Neural crest cell (in vitro differentiated cells): Measurements from ENCODE around the gene PRR5L. TPM values are rescaled to one million over a fixed set of nuclear protein-coding genes. Genes with fewer than 3 reads are reported as not detected.

ENCODE experiments used
- DNase-seq: peaks from one replicate; pipeline ENCODE4 v3.0.0; 2021; ENCODE audit warnings: low read depth, mixed read lengths, low spot score
- H3K27ac Mint-ChIP-seq: one replicate; pipeline ENCODE4 v1.8.0; 2021; ENCODE audit warnings: mild to moderate bottlenecking, mixed read lengths; ENCODE audit not compliant: unreplicated experiment
- H3K27me3 Mint-ChIP-seq: 2 replicates; pipeline ENCODE4 v1.8.0; 2021; ENCODE audit warnings: low read depth, mild to moderate bottlenecking, mixed read lengths
- H3K36me3 Mint-ChIP-seq: 2 replicates; pipeline ENCODE4 v1.8.0; 2021; ENCODE audit warnings: low read depth, mild to moderate bottlenecking, mixed read lengths
- H3K4me1 Mint-ChIP-seq: 2 replicates; pipeline ENCODE4 v1.8.0; 2021; ENCODE audit warnings: mixed read lengths
- H3K4me3 Mint-ChIP-seq: one replicate; pipeline ENCODE4 v1.8.0; 2021; ENCODE audit warnings: mild to moderate bottlenecking, mixed read lengths
- H3K9me3 Mint-ChIP-seq: 2 replicates; pipeline ENCODE4 v1.8.0; 2021; ENCODE audit warnings: mixed read lengths
- CTCF ChIP-seq: fragments of 200-600 bp; sonication (generic); conservative IDR thresholded peaks from 2 replicates; pipeline ENCODE4 v1.5.0; 2021; ENCODE audit warnings: antibody characterized with exemption, mild to moderate bottlenecking
- total RNA-seq: library from RNA; stranded (reverse); gene quantifications from 2 replicates; pipeline ENCODE4 v1.2.1, GENCODE V29; 2021

Gene PRR5L
- total RNA-seq, 1 donor from 2014 or later, result 6.6 TPM

GRCh38 chr11:36376009-36376887 lies 80.2 kb downstream of the PRR5L start:
- Mint-ChIP-seq H3K27me3 (peaks cover 69% of the 10 kb centered on the region), H3K4me1 (peaks cover 42% of the 10 kb centered on the region), H3K27ac (no peak overlapping the region), H3K9me3 (no peaks in the 10 kb centered on the region), H3K4me3 (peak overlapping the region; percentile 93), H3K36me3 (peaks cover 2% of the 10 kb centered on the region)
- no peak for TF ChIP-seq CTCF
- DNase-seq, result no peak

- TF ChIP-seq CTCF, result peak; percentile 69
- Mint-ChIP-seq H3K4me3 (peak overlapping the region; percentile 93), H3K36me3 (peaks cover 2% of the 10 kb centered on the region), H3K27me3 (peaks cover 69% of the 10 kb centered on the region), H3K27ac (no peak overlapping the region), H3K4me1 (peaks cover 41% of the 10 kb centered on the region), H3K9me3 (no peaks in the 10 kb centered on the region)
- DNase-seq, result peak; percentile 58
Observed at GRCh38 chr11:36376888-36377758, 81.0 kb downstream of the PRR5L start.

- H3K4me1 Mint-ChIP-seq, result peaks cover 39% of the 10 kb centered on the region
- peak overlapping the region; percentile 93 for H3K4me3 Mint-ChIP-seq
- H3K27me3 Mint-ChIP-seq, result peaks cover 65% of the 10 kb centered on the region
- H3K36me3 Mint-ChIP-seq, result peaks cover 2% of the 10 kb centered on the region
- H3K9me3 Mint-ChIP-seq, result no peaks in the 10 kb centered on the region
- no peak for TF ChIP-seq CTCF
- no peak overlapping the region for H3K27ac Mint-ChIP-seq
- DNase-seq, result no peak
Observed at GRCh38 chr11:36377759-36378564, 81.9 kb downstream of the PRR5L start.

GRCh38 chr11:36379653-36380052 lies 83.6 kb downstream of the PRR5L start:
- no peak overlapping the region for H3K4me3 Mint-ChIP-seq
- no peak for DNase-seq
- peaks cover 34% of the 10 kb centered on the region for H3K4me1 Mint-ChIP-seq
- H3K27me3 Mint-ChIP-seq, result peaks cover 49% of the 10 kb centered on the region
- TF ChIP-seq CTCF, result no peak
- H3K36me3 Mint-ChIP-seq, result peaks cover 2% of the 10 kb centered on the region
- no peak overlapping the region for H3K27ac Mint-ChIP-seq
- H3K9me3 Mint-ChIP-seq, result no peaks in the 10 kb centered on the region
